HG02610 (cell line): ENCODE measurements around the gene CLDN19.
"Not testable (repeated sequence)": the region's sequence is repeated elsewhere in the genome, so short reads cannot be mapped to it uniquely, and the experiment has no call there.

ENCODE experiments used
- ATAC-seq: cut with Tn5 transposase; IDR thresholded peaks from one replicate; pipeline ENCODE4 v1.9.1; 2021; ENCODE audit warnings: mild to moderate bottlenecking, moderate library complexity; ENCODE audit not compliant: unreplicated experiment

The CLDN19 gene

GRCh38 chr1:42740851-42741580 is 980 bp upstream of the CLDN19 start:
- no peak for ATAC-seq

GRCh38 chr1:42738678-42739226 is 1.3 kb downstream of the CLDN19 start:
- ATAC-seq, result no peak

GRCh38 chr1:42737986-42738677 is 1.9 kb downstream of the CLDN19 start:
- ATAC-seq, result no peak

GRCh38 chr1:42737257-42737656 is 2.8 kb downstream of the CLDN19 start:
- no peak for ATAC-seq

DNA sequence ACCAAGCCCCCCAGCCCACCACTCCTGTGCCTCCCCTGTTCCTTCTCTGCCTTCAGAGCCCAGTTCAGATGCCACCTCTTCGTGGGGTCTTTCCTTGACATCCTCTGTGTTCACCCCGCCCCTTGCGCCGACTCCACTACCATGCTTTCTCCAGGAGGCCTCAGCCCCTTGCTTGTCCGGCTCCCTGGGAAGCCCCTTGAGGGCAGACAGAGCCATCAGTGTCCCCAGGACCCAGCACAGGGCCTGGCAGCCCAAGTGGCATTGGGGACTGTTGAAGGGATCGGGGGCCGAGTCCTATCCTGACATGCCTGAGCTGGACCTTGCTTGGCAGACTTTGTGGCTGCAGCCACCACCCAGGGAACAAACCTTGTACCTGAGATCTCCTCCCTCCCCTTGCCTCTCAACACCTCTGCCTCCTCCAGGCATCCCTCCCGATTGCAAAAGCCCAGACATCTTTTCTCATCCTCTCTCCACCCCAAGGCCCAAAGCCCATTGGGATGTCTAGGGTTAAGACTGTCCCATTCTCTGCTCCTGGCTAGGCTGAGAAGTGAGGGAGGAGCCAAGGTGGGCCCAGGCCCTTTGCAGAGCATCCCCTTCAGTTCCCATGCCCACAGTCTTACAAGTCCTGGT is 3.4 kb downstream of the CLDN19 start:
- no peak for ATAC-seq

DNA sequence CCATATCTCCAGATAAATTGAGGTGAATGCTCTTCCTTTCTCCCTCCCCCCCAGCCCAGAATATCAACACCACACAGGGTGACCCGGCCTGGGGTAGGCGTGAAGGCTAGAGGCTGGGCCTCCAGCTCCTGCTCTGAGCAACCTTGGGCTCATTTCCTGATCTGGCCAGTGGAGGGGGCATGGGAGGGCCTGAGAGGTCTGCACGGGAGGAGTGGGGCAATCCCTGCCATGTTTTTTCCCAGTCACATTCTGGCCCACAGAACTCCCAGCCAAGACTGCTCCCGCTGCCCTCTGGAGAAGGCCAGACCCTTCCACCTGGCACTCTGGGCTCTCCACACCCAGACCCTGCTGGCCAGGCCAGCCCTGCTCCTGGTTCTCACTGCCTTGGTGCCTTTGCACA is 3.9 kb downstream of the CLDN19 start:
- no peak for ATAC-seq

- ATAC-seq, result no peak
These were observed 4.4 kb downstream of the CLDN19 start for GRCh38 chr1:42735477-42736105.

GRCh38 chr1:42735056-42735455 is 5.0 kb downstream of the CLDN19 start:
- no peak for ATAC-seq

- no peak for ATAC-seq
These were observed 5.6 kb downstream of the CLDN19 start for GRCh38 chr1:42734201-42735035.

- no peak for ATAC-seq
These were observed 6.4 kb downstream of the CLDN19 start for GRCh38 chr1:42733415-42734200.

- no peak for ATAC-seq
These were observed 7.8 kb downstream of the CLDN19 start for GRCh38 chr1:42732126-42732680.

DNA sequence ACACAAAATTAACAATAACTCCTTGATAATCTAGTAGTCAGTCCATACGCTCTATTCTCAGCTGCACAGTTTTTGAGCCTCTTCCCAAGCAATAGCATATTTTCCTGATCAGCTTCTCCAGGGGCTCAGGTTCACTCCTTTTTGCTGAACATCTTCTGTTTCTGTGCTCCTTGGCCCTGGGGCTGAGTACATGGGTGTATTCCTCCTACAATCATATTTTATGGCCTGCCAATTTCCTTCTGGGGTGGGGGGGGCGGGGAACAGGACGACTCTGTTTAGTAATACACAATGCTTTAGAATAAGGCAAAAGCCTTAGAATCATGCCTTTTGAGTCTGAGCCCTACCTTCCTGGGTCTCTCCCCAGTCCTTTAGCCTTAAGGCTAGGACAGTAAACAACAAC is 8.5 kb downstream of the CLDN19 start:
- no peak for ATAC-seq

- no peak for ATAC-seq
These were observed 9.0 kb downstream of the CLDN19 start for GRCh38 chr1:42730988-42731387.

DNA sequence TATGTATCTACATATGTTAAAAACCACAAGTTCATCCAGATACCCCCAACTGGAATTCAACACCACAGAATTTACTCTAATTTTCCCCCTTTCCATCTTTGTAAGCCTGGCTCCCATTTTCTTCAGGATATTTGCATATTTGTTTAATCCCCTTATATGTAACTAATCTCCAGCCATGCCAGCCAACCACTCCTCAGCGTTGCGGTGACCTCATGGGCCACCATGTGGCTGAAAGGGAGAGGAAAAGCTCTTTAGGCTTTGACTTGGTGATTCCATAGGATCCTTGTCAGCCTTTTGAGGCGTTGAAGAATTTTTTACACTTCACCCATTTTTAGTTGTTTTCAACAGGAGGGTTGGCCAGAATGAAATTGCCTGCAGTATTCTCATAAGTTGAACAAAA is 10.0 kb downstream of the CLDN19 start:
- ATAC-seq, result no peak

GRCh38 chr1:42725820-42726219 is 14.2 kb downstream of the CLDN19 start:
- not testable (repeated sequence) for ATAC-seq

DNA sequence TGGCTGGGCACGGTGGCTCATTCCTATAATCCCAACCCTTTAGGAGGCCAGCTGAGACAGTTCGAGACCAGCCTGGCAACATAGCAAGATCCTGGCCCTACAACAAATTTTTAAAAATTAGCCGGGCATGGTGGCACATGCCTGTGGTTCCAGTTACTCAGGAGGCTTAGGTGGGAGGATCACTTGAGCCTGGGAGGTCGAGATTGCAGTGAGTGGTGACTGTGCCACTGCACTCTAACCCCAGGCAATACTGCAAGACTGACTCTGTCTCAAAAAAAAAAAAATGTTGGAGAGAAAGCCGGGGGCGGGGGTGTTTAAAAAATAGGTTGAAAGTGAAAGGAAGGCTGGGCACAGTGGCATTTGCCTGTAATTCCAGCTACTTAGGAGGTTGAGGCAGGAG is 16.5 kb downstream of the CLDN19 start:
- ATAC-seq, result no peak

DNA sequence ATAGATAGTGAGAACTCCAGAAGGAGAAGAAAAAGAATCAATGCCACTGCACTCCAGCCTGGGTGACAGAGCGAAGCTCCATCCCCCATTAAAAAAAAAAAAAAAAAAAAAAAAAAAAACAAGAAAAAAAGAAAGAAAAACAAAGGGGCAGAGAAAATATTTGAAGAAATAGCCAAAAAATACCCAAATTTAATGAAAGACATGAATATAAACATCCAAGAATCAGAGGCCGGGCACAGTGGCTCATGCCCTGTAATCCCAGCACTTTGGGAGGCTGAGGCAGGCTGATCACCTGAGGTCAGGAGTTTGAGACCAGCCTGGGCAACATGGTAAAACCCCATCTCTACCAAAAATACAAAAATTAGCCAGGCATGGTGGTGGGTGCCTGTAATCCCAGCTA is 17.6 kb downstream of the CLDN19 start:
- not testable (repeated sequence) for ATAC-seq

DNA sequence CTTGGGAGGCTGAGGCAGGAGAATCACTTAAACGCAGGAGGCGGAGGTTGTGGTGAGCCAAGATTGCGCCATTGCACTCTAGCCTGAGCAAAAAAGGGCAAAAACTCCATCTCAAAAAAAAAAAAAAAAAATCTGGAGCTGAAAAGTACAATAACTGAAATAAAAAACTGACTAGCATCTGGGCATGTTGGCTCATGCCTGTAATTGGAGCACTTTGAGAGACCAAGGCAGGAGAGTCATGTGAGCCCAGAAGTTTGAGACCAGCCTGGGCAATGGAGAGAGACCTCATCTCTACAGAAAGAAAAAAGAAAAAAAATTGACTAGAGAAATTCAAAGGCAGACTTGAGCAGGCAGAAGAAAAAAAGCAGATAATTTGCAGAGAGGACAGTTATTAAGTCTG is 18.1 kb downstream of the CLDN19 start:
- no peak for ATAC-seq

- no peak for ATAC-seq
These were observed 19.2 kb downstream of the CLDN19 start for GRCh38 chr1:42720868-42721267.
